ENCODE results near the gene UXS1.

Gene UXS1

DNA sequence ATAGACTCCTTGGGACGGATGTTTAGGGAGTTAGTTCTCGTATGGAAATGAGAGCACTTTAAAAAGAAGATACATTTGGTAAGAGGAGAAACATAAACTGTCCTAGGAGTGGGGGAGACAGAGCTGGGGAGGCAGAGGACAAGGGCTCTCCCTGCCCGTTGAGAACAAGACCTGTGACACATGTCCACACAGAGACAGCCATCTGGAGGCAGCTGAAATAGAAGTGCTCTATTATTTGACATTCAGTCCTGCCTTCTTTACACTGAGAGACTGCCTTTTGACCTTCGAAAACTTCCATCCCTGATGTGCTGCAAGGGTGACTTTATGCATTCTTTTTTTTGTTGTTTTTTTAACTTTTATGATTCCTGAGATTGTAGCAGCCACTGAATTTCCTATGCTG, 150.1 kb downstream of the UXS1 start:
- no peak for DNase-seq (ENCODE audit: low spot score)

Data from hepatic stellate cell (primary cell).